Measurements from ENCODE around the gene TBC1D22A. TPM values are rescaled to one million over a fixed set of nuclear protein-coding genes. Genes with fewer than 3 reads are reported as not detected.

TBC1D22A gene
- total RNA-seq, 4 donors from 2014 or later: 9.2 to 45.3 (median 22.8) TPM

GRCh38 chr22:47151064-47151463 lies 388.6 kb downstream of the TBC1D22A start:
- no peaks in the 10 kb centered on the region for H3K36me3 ChIP-seq
- H3K27ac ChIP-seq: no peak overlapping the region
- no peak for TF ChIP-seq POLR2A (IDR thresholded peaks at IDR 0.05)
- TF ChIP-seq CTCF (IDR thresholded peaks at IDR 0.05): no peak
- no peaks in the 10 kb centered on the region for H3K4me1 ChIP-seq
- no peaks in the 10 kb centered on the region for H3K27me3 ChIP-seq
- intact Hi-C loops (cut with DNase I; ENCODE audit: low total_unique reads): no loop called here
- no peaks in the 10 kb centered on the region for H3K9me3 ChIP-seq
- H3K4me3 ChIP-seq: no peak overlapping the region
- DNase-seq: no peak

DNA sequence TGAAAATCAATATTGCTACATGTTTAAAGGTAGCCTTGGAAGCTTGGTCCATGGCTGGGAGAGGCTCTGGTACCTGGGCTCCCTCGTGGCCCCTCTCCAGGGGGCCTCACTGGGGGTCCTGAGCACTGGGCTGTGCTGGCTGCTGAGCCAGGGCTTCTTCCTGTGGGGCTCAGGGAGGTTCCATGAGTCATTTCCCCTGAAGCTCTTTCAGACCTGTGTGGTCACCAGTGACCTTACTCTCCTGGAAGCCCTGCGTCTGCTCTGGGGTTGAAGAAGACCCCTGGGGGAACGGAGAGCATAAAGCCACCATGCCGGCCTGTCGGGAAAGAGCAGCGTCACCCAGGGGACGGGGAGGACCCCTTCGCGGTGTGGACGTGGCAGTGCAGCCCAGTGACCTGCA lies 389.0 kb downstream of the TBC1D22A start:
- intact Hi-C loops (cut with DNase I; ENCODE audit: low total_unique reads): no loop called here
- no peaks in the 10 kb centered on the region for H3K36me3 ChIP-seq
- DNase-seq: no peak
- TF ChIP-seq CTCF (IDR thresholded peaks at IDR 0.05) (no peak), POLR2A (IDR thresholded peaks at IDR 0.05) (no peak)
- no peaks in the 10 kb centered on the region for H3K4me1 ChIP-seq
- H3K4me3 ChIP-seq: no peak overlapping the region
- no peaks in the 10 kb centered on the region for H3K27me3 ChIP-seq
- H3K27ac ChIP-seq: no peak overlapping the region
- H3K9me3 ChIP-seq: no peaks in the 10 kb centered on the region

- intact Hi-C loops (cut with DNase I; ENCODE audit: low total_unique reads): no loop called here
- Histone ChIP-seq H3K4me1 (no peaks in the 10 kb centered on the region), H3K9me3 (no peaks in the 10 kb centered on the region), H3K4me3 (no peak overlapping the region), H3K27ac (no peak overlapping the region), H3K36me3 (no peaks in the 10 kb centered on the region), H3K27me3 (no peaks in the 10 kb centered on the region)
- DNase-seq: no peak
- no peak for TF ChIP-seq CTCF (IDR thresholded peaks at IDR 0.05)
- TF ChIP-seq POLR2A (IDR thresholded peaks at IDR 0.05): no peak
Observed at GRCh38 chr22:47152236-47152635, 389.8 kb downstream of the TBC1D22A start.

DNA sequence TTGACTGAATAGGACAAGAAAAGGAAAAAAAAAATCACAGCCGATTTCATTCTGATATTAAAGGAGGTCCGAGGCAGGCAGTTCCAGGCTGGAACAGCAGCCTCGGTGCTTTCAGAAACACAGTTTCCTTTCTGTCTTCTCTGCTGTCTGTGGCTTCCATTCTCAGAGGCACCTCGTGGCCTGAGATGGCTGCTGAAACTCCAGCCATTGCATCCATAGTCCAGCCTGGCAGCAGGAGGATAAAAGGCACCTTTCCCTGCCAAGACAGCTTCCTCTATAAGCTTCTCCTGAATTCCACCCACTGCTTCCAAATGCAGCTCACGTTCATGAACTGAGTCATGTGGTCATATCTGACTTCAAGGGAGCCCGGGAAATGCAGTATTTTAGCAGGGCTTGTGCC lies 390.5 kb downstream of the TBC1D22A start:
- no peaks in the 10 kb centered on the region for H3K4me1 ChIP-seq
- intact Hi-C loops (cut with DNase I; ENCODE audit: low total_unique reads): no loop called here
- TF ChIP-seq POLR2A (IDR thresholded peaks at IDR 0.05) (no peak), CTCF (IDR thresholded peaks at IDR 0.05) (no peak)

DNA sequence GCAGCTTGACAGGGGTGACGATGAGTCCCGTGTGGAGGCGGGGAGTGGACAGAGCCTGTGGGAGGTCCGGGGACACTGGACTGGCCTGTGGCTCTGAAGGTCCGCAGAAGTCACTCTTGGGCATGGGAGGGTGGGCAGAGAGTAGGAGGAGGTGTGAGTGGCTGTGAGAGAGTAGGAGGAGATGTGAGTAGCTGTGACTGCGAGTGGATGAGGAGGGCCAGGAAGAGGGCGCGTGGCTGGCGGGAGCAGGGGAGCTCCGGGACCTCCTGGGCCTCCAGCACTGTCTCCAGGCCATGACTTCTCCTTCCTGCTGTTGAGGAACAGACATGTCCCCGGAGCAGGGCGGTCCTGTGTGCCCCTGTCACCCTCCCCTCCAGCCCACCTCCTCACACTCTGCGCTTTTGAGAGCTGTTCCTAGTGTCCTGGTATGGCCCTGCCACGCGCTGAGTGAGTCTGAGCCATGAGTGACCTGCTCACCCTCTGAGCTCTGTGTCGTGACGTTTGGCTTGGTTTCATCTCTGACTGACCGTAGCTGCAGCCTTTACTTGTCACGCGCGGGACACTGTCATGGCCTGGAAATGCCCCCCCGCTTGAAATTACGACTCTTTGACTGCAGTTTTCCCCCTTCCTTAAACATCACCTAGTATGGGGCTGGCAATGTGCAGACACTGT lies 391.5 kb downstream of the TBC1D22A start:
- DNase-seq: no peak
- intact Hi-C loops (cut with DNase I; ENCODE audit: low total_unique reads): no loop called here
- no peaks in the 10 kb centered on the region for H3K36me3 ChIP-seq
- peak overlapping the region; percentile 45 to 49 for H3K27ac ChIP-seq
- H3K27me3 ChIP-seq: no peaks in the 10 kb centered on the region
- TF ChIP-seq CTCF (IDR thresholded peaks at IDR 0.05) (no peak), POLR2A (IDR thresholded peaks at IDR 0.05) (no peak)
- H3K4me1 ChIP-seq: no peaks in the 10 kb centered on the region
- peak overlapping the region; percentile 22 to 27 for H3K4me3 ChIP-seq
- H3K9me3 ChIP-seq: no peaks in the 10 kb centered on the region

More for the DNA sequence above, 390.5 kb downstream of the TBC1D22A start:
- DNase-seq: no peak
- Histone ChIP-seq H3K27me3 (no peaks in the 10 kb centered on the region), H3K4me3 (no peak overlapping the region), H3K36me3 (no peaks in the 10 kb centered on the region), H3K9me3 (no peaks in the 10 kb centered on the region), H3K27ac (no peak overlapping the region)
